NCI-H146 treated with DMSO at 0.1 percent for 48 hours (cell line): ENCODE results near the gene RASGEF1B.

Experiments
- DNase-seq: peaks from one replicate; lab custom pipeline; 2025; ENCODE audit not compliant: unreplicated experiment; lab: John Stamatoyannopoulos, UW

The RASGEF1B gene

DNA sequence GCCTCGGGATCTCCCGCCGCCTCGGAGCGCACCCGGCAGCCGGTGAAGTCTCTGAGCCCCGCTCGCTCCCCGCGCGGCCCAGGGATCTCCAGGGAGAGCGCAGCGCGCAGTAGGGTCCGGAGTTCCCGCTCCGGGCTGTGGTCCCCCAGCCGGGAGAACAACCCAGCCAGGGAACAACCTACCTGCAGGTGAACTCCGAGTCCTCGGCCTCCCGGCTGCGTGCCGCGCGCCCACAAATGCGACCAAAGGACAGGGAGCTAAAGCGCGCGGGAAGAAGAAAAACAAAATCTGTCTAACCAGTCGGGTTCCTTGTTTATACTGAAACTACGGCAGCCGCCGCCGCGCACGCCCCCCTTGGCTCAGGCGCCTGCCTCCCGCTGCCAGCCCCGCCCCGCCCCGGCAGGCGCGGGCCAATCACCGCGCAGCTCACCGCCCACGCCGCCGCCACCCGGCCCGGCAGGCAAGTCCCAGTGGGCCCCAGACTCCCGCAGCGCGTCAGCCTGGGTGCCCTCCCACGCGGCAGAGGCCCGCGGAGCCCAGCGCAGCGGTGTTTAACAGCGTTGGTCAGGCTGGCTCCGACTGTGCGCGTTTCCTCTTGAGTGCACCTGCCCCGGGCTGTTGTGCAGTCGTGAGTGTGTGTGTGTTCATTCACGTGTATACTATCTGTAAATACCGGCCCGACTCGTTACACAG, at the start of gene RASGEF1B:
Gene RASGEF1B, minus strand, starts transcription at position 320 of the 693 bp plus-strand sequence. CDS start 12,399 bp downstream, outside the sequence.
- peak; percentile 91 for DNase-seq

DNA sequence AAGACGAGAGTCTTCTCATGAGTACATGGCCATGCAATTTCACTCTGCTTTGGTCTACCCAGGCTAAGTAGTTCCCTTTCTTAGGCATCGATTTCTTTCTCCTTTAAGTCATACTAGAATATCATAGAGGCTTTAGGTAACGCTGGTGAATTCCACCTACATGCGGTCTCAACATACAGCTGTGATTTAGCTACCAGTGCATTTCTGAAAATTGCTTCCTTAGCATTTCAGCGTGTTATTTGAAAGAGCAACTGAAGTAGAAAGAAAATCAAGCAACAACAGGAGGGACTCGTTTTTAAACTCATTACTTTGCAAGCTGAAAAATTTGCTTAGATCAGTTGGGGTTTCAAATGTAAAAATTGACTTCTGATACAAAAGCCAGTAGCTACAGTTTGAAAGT, 48.1 kb upstream of the RASGEF1B start:
- DNase-seq = no peak

- no peak for DNase-seq
Measured at GRCh38 chr4:81519427-81519773, 47.7 kb upstream of the RASGEF1B start.

DNA sequence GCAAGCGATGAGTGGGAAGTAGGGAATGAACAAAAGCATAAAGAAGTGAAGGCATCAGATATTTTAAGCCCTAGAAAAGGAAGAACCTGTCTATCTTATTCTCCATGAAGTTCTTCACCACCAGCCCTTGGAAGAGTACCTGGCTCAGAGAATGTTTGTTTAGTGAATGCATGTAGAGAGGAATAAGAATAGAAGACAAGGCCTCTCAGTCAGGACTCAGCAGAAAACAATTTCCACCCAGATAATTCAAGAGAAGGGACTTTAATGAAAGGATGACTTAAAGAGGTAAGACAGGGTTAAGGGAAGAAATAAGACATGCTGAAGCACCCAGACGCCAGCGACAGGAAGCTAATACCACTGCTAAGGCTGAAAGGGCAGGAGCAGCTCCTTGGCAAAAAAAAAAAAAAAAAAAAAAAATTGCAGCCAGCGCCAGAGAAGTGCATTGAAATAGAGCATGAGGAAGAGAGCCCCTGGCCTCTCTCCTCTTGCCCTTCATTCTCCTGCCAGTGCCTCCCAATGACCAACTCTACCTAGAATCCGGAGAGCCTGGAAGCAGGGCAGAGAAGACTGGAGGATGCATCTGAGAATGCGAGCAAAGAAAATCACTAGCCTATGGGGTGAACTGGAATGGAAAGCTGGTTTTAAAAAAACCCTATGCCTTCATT, 47.2 kb upstream of the RASGEF1B start:
- no peak for DNase-seq

- DNase-seq = no peak
Measured at GRCh38 chr4:81516241-81516640, 44.5 kb upstream of the RASGEF1B start.

- DNase-seq = no peak
Measured at GRCh38 chr4:81512757-81513501, 41.2 kb upstream of the RASGEF1B start.

GRCh38 chr4:81512001-81512756, 40.5 kb upstream of the RASGEF1B start:
- DNase-seq = no peak

GRCh38 chr4:81510643-81511178, 39.0 kb upstream of the RASGEF1B start:
- no peak for DNase-seq

DNA sequence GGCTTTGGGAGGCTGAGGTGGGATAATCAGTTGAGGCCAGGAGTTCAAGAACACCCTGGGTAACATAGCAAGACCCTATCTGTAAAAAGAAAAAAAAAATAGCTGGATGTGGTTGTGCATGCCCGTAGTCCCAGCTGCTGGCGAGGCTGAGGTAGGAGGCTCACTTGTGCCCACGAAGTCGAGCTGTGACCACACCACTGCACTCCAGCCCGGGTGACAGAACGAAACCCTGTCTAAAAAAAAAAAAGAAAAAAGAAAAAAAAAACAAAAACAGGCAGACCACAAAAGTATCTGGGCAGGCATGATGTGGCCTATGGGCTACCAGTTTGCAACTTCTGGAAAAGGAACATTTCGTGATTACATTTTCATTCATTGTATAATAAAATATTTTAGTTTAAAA, 38.1 kb upstream of the RASGEF1B start:
- no peak for DNase-seq

GRCh38 chr4:81509191-81509590, 37.5 kb upstream of the RASGEF1B start:
- DNase-seq = no peak

DNA sequence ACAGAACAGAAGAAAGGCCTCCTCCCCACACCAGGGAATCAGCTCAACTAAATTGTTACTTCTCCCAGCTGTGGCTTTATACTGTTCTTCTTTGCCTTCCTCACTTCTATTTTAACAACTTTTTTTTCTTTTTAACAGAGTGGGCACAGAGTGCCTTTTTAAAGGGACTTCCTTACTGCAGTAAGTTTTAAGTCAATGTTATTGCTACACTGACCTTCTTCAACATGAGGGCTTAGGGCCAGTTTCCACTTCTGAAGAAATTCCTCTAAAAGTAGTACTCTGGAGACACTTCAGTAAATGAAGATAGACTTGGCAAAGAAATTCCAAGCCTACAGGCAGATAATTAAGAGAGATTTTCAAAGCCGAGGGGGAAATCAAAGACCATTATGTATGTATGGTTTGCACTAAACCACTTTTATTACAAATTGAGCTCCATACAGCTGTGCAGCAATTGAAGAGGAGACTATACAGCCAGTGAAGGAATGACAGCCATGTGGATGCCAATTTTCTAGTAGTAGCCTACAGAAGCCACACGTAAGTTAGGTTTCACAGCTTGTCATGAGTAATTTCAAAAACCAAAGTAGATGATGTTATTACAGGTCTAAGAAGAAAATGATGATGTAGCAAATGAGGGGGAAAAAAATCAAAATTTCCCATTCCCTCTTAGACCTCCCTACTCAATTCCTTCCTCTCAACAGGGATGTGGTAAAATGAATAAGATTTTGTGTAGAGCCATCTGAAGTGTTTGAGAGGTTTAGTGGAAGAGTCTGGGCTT, 36.9 kb upstream of the RASGEF1B start:
- no peak for DNase-seq

GRCh38 chr4:81507530-81507929, 35.8 kb upstream of the RASGEF1B start:
- DNase-seq = no peak

GRCh38 chr4:81506731-81507130, 35.0 kb upstream of the RASGEF1B start:
- no peak for DNase-seq

DNA sequence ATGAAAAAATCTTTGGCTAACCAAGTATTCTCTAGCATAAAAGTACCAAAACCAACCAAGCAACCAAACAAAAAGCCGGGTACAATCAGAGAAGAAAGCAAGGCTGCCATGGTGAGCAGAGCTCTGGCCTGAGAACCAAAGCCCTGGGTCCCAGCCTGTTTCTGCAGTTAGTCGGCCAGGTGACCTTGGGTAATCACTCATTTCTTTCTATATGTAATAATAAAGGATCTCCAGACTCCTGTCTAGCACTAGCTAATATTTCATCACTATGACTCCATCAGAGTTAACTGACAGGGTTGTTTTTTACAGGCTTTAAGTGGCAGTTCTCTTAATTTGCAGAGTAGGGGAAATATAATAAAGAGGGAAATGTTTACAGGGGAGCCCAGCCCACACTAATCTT, 34.0 kb upstream of the RASGEF1B start:
- no peak for DNase-seq

DNA sequence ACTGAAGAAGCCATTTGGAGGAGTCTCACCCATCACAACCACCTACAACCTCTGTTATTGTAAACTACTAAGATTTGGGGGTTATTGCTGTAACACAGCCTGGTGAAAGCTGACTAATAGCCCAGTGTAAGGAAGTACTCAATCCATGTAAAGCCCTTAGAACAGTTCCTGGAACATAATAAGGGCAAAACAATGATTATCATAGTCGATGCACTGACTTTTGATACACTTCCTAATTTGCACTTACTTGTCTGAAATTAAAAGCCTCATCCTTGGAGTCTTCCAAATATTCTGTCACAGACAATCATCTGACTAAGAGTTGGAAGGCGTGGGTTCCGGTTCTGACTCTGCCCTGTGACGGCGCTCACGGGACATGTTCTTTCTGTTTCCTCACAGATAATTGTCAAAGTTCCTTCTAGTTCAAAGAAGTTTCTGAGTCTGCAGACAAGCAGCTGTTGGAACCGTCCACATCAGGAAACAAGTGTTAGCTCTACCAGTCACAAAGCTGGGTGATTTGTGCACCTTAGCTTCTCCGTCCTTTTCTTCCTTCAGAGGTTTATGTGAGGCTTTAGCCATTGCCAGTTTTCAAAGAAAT, 33.4 kb upstream of the RASGEF1B start:
- DNase-seq = no peak

DNA sequence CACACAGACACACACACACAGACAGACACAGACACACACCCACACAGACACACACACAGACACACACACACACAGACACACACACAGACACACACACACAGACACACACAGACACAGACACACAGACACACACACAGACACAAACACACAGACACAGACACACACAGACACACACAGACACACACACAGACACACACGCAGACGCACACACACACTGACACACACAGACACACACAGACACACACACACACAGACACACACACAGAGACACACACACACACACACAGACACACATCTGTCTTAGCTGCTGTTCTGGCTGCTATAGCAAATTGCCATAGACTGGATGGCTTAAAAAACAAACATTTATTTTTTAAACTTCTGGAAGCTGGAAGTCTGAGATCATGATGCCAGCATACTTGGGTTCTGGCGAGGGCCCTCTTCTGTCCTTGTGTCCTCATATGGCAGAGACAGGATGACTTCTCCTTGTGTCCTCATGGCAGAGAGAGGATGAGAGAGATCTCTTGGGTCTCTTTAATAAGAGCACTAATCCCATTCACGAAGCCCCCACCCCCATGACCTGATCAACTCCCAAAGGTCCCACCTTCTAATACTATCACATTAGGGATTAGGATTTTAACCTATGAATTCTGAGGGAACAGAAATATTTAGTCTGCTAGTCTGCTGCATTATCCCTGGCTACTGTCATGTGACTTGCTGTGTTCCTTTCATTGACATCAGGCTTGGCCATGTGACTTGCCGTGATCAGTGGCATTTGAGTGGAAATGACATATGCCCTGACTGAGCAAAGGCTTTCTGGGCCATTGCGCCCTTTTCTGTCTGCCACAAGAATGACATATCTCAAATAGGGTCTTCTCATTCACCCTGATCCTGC, 32.7 kb upstream of the RASGEF1B start:
- DNase-seq = no peak

DNA sequence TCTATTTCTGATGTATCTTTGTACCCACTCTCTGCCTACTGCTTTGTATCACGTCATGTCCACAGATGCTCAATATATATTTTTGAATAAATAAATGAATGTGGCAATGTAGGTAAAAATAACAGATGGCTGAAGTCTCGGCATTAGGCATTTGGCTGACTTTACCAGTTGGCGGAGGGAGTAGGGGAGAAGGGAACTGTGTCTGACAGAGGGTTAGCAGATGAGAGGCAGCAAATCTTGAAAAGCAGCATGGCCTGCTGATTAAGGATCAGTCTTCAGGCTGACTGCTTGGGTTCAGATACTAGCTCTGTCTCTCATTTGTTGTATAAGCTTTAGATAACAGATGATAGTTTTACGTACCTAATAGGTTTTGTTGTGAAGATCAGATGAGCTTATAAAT, 31.9 kb upstream of the RASGEF1B start:
- DNase-seq = no peak

GRCh38 chr4:81502564-81502963, 30.9 kb upstream of the RASGEF1B start:
- no peak for DNase-seq

GRCh38 chr4:81499840-81500239, 28.1 kb upstream of the RASGEF1B start:
- DNase-seq = peak; percentile 25
